ENCODE data around the gene KDM2B. TPM values are rescaled to one million over a fixed set of nuclear protein-coding genes. Genes with fewer than 3 reads are reported as not detected.

Gene KDM2B
- total and polyA plus RNA-seq, 2 experiments from 2014 or later, result 59.4 to 161 TPM

DNA sequence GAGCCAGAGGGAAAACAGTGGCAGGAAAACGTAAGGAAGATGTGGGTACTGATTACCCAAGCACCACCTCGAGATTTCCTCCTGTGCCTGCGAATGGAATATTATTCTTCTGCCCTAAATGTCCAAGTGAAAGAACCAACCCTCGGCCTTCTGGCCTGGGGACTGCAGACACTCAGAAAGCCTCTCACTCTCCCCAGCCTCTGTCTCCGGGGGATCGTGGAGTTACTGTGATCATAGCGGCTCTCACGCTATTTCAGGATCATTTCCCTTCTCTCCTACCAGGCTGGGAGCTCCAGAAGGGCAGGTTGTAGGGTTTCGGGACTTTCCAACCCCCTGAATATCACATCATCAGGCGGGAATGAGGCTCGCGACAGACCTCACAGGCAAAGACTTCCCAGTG is 68.9 kb downstream of the KDM2B start:
- Histone ChIP-seq H3K36me3 (ENCODE audit: insufficient read depth) (peaks cover 20% of the 10 kb centered on the region), H2AFZ (no peak overlapping the region), H3K27me3 (ENCODE audit: insufficient read depth) (no peaks in the 10 kb centered on the region), H3K9me2 (ENCODE audit: insufficient read depth) (no peaks in the 10 kb centered on the region), H3F3A (replicated peaks; ENCODE audit: low read depth) (peaks cover 18% of the 10 kb centered on the region; the same call in 1 of the 2 replicates), H4K20me1 (replicated peaks; ENCODE audit: insufficient read depth) (peaks cover 16% of the 10 kb centered on the region), H3K4me2 (no peak overlapping the region), H3K79me2 (replicated peaks; ENCODE audit: insufficient read depth) (peaks cover 21% of the 10 kb centered on the region; the same call in 1 of the 2 replicates), H3K27ac (ENCODE audit: low read depth) (no peak overlapping the region), H3K4me1 (ENCODE audit: insufficient read depth) (peaks cover 10% of the 10 kb centered on the region), H3K4me3 (no peak overlapping the region)
- H3K4me3 Mint-ChIP-seq, result no peak overlapping the region
- DNase-seq (ENCODE audit: low spot score) (no peak), ATAC-seq (no peak)
- H3K27me3 Mint-ChIP-seq (ENCODE audit: insufficient read depth, low read depth, poor library complexity), result peaks cover 23% of the 10 kb centered on the region
- peaks cover 84% of the 10 kb centered on the region for H3K36me3 Mint-ChIP-seq (ENCODE audit: low read depth)
- peaks cover 21% of the 10 kb centered on the region for H3K4me1 Mint-ChIP-seq
- TF ChIP-seq ZNF462 (CRISPR knock-in tag; IDR thresholded peaks at IDR 0.05), result no peak
- TF ChIP-seq STAT1 (IDR thresholded peaks at IDR 0.05; ENCODE audit: unreplicated experiment), result no peak
- TF ChIP-seq ZNF331 (CRISPR knock-in tag; IDR thresholded peaks at IDR 0.05; ENCODE audit: low read depth), result no peak
- no peak for TF ChIP-seq NANOG (IDR thresholded peaks at IDR 0.05; ENCODE audit: borderline replicate concordance)
- TF ChIP-seq ZNF114 (CRISPR knock-in tag; IDR thresholded peaks at IDR 0.05), result no peak
- TF ChIP-seq EZH2 (IDR thresholded peaks at IDR 0.05; ENCODE audit: low read depth, unreplicated experiment), result no peak
- no peak for TF ChIP-seq CREB1 (CRISPR knock-in tag; IDR thresholded peaks at IDR 0.05; ENCODE audit: low read depth)
- no peak for TF ChIP-seq CTCF (conservative IDR thresholded peaks at IDR 0.05; ENCODE audit: low read depth in 2 of 2)
- TF ChIP-seq JUNB (IDR thresholded peaks at IDR 0.05; ENCODE audit: unreplicated experiment), result no peak
- TF ChIP-seq REST (IDR thresholded peaks at IDR 0.05; ENCODE audit: unreplicated experiment), result no peak
- TF ChIP-seq, protein P1, sequence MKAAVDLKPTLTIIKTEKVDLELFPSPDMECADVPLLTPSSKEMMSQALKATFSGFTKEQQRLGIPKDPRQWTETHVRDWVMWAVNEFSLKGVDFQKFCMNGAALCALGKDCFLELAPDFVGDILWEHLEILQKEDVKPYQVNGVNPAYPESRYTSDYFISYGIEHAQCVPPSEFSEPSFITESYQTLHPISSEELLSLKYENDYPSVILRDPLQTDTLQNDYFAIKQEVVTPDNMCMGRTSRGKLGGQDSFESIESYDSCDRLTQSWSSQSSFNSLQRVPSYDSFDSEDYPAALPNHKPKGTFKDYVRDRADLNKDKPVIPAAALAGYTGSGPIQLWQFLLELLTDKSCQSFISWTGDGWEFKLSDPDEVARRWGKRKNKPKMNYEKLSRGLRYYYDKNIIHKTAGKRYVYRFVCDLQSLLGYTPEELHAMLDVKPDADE (IDR thresholded peaks at IDR 0.05), result no peak
- no peak for TF ChIP-seq EZH2phosphoT487 (IDR thresholded peaks at IDR 0.05; ENCODE audit: unreplicated experiment)
- TF ChIP-seq POLR2AphosphoS5 (IDR thresholded peaks at IDR 0.05; ENCODE audit: low read depth), result no peak
- H3K27ac Mint-ChIP-seq, result no peak overlapping the region
- peaks cover 9% of the 10 kb centered on the region for H3K9me3 Mint-ChIP-seq

Data from GM23338 (cell line).